Skeletal muscle satellite cell (primary cell): ENCODE results near the gene ZNF526. TPM values are rescaled to one million over a fixed set of nuclear protein-coding genes. Genes with fewer than 3 reads are reported as not detected.
A peak's percentile ranks its signal among the peaks of the same experiment; 100 is the strongest.

Experiments used
- H3K27me3 ChIP-seq: 2 replicates; pipeline ENCODE4 v1.7.0; 2013; ENCODE audit warnings: low read length; ENCODE audit not compliant: control insufficient read depth, insufficient read depth
- H3K36me3 ChIP-seq: 2 replicates; pipeline ENCODE4 v1.7.0; 2013; ENCODE audit warnings: mild to moderate bottlenecking, control low read depth, low read length; ENCODE audit not compliant: insufficient read depth
- H3K4me1 ChIP-seq: 2 replicates; pipeline ENCODE4 v1.7.0; 2013; ENCODE audit warnings: low read length; ENCODE audit not compliant: control insufficient read depth, insufficient read depth
- H3K4me2 ChIP-seq: 2 replicates; pipeline ENCODE4 v1.7.0; 2013; ENCODE audit warnings: mild to moderate bottlenecking, low read length
- H3K4me3 ChIP-seq: 2 replicates; pipeline ENCODE4 v1.7.0; 2013; ENCODE audit warnings: low read length
- H3K9ac ChIP-seq: 2 replicates; pipeline ENCODE4 v1.7.0; 2013; ENCODE audit warnings: mild to moderate bottlenecking, low read depth, low read length, moderate library complexity
- H3K9me3 ChIP-seq: replicated peaks from 2 replicates; pipeline ENCODE4 v1.7.0; 2013; ENCODE audit warnings: mild to moderate bottlenecking, control low read depth, low read length
- total RNA-seq: library from RNA; depleted of rRNA; stranded (reverse); fragments of >200 nt; gene quantifications from 2 replicates; pipeline ENCODE4 v1.2.3, GENCODE V29; 2012; rRNA removed

ZNF526 gene, protein sequence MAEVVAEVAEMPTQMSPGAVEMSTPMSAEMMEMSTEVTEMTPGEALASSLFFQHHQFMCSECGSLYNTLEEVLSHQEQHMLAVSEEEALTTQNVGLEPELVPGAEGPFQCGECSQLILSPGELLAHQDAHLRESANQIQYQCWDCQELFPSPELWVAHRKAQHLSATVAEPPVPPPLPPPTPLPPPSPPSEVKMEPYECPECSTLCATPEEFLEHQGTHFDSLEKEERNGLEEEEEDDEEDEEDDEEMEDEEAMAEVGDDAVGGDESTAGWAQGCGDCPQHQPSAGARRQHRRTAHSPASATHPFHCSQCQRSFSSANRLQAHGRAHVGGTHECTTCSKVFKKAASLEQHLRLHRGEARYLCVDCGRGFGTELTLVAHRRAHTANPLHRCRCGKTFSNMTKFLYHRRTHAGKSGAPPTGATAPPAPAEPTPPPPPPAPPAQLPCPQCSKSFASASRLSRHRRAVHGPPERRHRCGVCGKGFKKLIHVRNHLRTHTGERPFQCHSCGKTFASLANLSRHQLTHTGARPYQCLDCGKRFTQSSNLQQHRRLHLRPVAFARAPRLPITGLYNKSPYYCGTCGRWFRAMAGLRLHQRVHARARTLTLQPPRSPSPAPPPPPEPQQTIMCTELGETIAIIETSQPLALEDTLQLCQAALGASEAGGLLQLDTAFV
- total RNA-seq, result 13.7 and 17.3 TPM in 2 replicates

DNA sequence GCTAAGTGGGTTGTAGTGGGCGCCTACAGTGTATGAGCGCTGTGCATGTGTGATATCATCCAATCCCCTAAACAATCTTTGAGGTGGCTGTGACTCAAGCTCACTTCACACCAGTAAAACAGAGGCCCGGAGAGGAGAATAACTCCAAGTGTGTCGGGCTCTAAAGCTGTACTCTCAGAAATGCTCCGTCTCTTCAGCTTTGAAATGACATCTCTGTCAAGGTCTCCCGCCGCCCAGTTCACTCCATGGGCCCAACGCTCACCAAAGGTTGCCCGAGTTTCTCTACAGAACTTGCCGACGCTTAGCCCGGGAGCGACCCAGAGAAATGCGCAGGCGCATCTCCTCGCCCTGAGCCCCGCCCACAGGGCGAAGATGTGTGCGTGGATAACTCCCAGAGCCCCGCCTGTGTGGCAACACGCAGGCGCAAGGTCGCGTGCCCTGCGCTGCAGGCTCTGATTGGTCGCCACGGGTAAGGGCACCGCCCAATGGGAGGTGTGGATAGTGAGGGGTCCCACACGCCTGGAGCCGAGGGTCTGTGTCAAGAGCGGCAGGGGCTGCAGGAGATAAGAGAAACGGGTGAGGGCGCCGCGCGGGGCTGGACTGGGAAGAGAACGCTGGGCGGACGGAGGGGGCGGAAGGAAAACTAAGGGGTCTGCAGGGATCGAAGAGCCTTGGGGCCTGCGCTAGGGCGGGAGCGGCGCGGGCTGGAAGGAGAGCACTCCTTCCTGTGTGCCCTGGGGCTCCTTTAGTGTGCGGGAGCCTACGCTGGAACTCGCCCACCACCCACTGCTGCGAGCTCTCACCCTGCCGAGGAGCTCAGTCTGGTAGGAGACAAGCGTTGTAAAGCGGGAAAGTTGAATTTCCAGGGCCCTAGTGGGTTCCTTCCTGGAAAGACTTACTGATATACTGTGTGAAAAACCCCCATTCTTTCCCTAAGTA lies at the start of gene ZNF526:
Gene ZNF526, plus strand, starts transcription at position 501 of the 939 bp plus-strand sequence. CDS start 4,092 bp downstream, outside the sequence.
- Histone ChIP-seq H3K9ac (peak within 1 kb of the TSS; percentile 96), H3K4me2 (peak within 1 kb of the TSS; percentile 87), H3K9me3 (no peaks in the 10 kb centered on the region), H3K36me3 (peaks cover 18% of the 10 kb centered on the region), H3K4me1 (peaks cover 32% of the 10 kb centered on the region), H3K27me3 (no peaks in the 10 kb centered on the region), H3K4me3 (peak within 1 kb of the TSS; percentile 92)

- Histone ChIP-seq H3K36me3 (no peaks in the 10 kb centered on the region), H3K9me3 (no peaks in the 10 kb centered on the region), H3K4me2 (no peak overlapping the region), H3K9ac (no peak overlapping the region), H3K27me3 (peaks cover 86% of the 10 kb centered on the region), H3K4me1 (peaks cover 4% of the 10 kb centered on the region), H3K4me3 (no peak overlapping the region)
Measured at GRCh38 chr19:42170715-42171114, 49.4 kb upstream of the ZNF526 start.

DNA sequence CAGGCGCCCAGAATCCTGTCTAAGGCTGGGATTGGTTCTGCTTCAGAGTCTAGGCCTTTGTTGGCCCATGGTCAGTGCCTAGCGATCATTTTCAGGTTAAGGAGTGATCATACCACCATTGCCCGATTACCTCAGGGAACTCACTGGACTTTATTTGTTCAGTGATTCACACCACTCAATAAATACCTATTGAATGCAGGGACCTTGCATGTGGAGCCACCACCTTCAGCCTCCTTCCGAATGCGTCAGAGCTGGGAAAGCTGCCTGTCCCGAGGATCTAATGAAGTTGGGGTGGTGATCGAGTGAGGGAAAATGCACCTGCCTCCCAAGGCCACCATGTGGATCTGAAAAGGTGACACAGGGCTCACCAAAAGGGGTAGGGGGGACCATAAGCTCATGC lies 47.9 kb upstream of the ZNF526 start:
- Histone ChIP-seq H3K4me2 (no peak overlapping the region), H3K9ac (no peak overlapping the region), H3K9me3 (no peaks in the 10 kb centered on the region), H3K27me3 (peaks cover 76% of the 10 kb centered on the region), H3K36me3 (no peaks in the 10 kb centered on the region), H3K4me3 (no peak overlapping the region), H3K4me1 (peaks cover 11% of the 10 kb centered on the region)

DNA sequence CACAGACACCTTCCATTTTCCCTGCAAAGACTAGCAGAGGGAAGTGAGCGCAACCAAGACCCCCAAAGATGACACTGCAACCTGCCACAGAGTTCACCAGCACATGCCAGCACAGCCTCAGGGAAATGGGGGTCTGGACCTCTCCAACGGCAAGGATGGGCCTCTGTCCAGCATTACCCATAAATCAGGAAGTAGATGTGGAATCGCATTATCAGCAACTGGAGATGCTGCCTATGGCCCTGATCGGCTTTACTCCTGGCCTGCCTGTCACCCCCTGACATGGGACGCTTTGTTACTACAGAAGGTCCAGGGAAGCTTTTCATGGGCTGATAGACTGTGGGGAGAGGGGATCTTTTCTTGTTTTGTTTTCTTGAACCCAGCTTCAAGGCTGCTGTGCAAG lies 46.4 kb upstream of the ZNF526 start:
- no peak overlapping the region for H3K9ac ChIP-seq
- peaks cover 79% of the 10 kb centered on the region for H3K27me3 ChIP-seq

GRCh38 chr19:42174188-42174587 lies 45.9 kb upstream of the ZNF526 start:
- Histone ChIP-seq H3K9ac (no peak overlapping the region), H3K4me3 (no peak overlapping the region), H3K36me3 (no peaks in the 10 kb centered on the region), H3K9me3 (no peaks in the 10 kb centered on the region), H3K27me3 (peaks cover 81% of the 10 kb centered on the region), H3K4me1 (peaks cover 13% of the 10 kb centered on the region), H3K4me2 (no peak overlapping the region)

More for the DNA sequence above, 46.4 kb upstream of the ZNF526 start:
- H3K4me1 ChIP-seq, result peaks cover 13% of the 10 kb centered on the region
- H3K36me3 ChIP-seq, result no peaks in the 10 kb centered on the region
- H3K4me3 ChIP-seq, result no peak overlapping the region
- no peak overlapping the region for H3K4me2 ChIP-seq
- H3K9me3 ChIP-seq, result no peaks in the 10 kb centered on the region

DNA sequence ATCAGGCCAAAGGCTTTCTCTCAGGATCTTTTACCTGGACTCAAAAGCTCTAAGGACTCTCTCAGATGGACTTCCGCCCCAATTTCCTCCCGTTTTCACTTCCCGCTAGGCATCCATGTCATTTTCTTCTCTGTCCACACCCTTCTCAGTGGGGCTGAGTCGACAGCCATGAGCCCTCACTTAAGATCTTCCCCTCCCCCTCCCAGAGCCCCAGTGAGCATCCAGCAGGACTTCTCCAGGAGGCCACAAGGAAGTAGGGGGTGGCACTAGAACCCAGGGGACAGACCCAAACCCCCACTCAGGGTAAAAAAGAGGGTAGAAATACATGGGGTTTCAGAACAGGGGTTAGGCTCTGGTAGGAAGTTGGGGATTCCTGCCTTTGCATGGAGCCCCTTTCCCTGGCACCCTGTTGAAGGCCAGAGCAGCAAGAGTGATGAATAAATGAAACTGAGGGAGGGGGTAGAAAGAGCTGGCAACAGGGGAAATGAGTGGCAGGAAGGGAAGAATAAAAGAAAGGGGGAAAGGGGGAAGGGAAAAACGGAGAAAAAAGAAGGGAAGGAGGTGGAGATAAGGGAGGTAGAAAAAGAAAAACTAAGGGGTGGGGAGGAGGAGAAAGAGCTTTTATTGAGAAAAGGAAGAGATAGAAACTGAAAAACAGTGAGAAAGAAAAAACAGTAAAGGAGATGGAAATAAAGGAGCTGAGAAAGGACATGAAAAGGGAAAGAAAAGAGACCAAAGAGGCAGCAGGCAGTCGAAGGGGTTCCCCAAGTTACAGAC lies 45.0 kb upstream of the ZNF526 start:
- H3K9ac ChIP-seq, result no peak overlapping the region
- H3K4me1 ChIP-seq, result peaks cover 13% of the 10 kb centered on the region
- peaks cover 87% of the 10 kb centered on the region for H3K27me3 ChIP-seq
- H3K36me3 ChIP-seq, result no peaks in the 10 kb centered on the region
- no peak overlapping the region for H3K4me3 ChIP-seq
- H3K4me2 ChIP-seq, result peak overlapping the region; percentile 82
- no peaks in the 10 kb centered on the region for H3K9me3 ChIP-seq

DNA sequence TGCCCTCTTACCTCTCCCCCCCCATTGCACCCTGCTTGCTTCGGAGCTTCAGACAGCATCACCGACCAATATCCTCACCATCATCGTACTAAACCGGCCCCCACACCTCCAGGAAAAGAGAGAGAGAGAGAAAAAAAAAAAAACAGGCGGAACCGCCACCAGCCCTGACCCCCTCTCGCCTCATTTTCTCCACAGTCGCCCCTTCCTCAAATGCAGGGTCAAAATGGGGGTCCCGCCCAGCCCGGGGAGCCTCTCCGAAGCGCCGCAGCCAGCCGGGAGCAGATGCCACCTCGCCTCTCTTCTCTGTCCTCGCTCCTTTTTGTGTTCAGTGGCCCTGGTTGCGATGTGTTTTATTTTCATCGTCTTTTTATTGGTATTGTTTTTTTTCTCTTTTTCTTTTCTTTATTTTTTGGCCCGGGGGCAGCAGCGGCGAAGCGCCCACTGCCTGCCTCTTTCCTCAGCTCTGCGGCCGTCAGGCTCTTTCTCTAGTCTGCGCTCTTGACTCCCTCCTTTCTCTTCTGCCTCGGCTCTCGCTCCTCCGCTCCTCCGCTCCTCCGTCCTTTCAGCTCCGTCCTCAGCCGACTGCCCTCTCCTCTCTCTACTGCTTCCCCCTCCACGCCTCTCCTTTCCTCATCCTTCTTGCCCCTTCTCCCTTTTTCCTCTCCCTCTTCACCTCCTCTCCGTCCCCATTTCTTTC lies 44.0 kb upstream of the ZNF526 start:
- H3K9me3 ChIP-seq, result no peaks in the 10 kb centered on the region
- peak overlapping the region; percentile 82 for H3K4me2 ChIP-seq
- H3K9ac ChIP-seq, result no peak overlapping the region
- no peaks in the 10 kb centered on the region for H3K36me3 ChIP-seq
- H3K4me1 ChIP-seq, result peaks cover 13% of the 10 kb centered on the region
- peaks cover 85% of the 10 kb centered on the region for H3K27me3 ChIP-seq
- H3K4me3 ChIP-seq, result peak overlapping the region; percentile 63

- Histone ChIP-seq H3K27me3 (peaks cover 85% of the 10 kb centered on the region), H3K9ac (no peak overlapping the region)
Measured at GRCh38 chr19:42176649-42176989, 43.5 kb upstream of the ZNF526 start.

DNA sequence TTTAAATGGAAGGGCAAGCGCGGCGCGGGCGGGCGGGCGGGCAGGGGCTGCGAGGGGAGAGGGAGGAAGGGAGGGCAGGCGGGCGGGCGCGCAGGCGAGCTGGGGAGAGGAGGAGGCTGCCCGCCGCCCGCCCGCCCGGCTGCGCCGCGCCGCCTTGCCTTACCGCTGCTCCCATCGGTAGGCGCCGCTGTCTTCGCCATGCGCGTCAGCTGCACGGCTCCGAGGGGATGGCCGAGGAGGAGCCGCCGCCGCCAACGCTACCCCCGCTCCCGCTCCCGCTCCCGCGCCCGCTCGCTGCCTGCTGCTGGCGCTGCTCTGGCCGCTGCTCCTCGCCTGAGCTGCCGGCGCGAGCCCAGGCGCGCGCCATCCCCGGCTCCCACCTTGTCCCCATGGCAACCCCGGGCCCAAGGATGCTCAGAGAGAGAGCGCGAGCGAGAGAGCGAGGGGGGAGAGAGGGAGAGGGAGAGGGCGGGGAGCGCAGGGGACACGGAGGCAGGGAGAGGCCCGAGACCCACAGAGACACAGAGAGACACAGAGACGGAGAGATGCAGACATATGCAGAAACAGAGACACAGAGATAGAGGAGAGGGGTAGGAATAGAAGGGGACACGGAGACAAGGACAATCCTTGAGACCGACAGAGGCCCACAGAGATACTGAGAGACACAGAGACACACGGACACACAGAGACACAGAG lies 43.0 kb upstream of the ZNF526 start:
- no peak overlapping the region for H3K9ac ChIP-seq
- peaks cover 13% of the 10 kb centered on the region for H3K4me1 ChIP-seq
- H3K4me2 ChIP-seq, result peak overlapping the region; percentile 82
- H3K36me3 ChIP-seq, result no peaks in the 10 kb centered on the region
- H3K9me3 ChIP-seq, result no peaks in the 10 kb centered on the region
- peak overlapping the region; percentile 46 for H3K4me3 ChIP-seq
- H3K27me3 ChIP-seq, result peaks cover 84% of the 10 kb centered on the region

More at GRCh38 chr19:42176649-42176989, 43.5 kb upstream of the ZNF526 start:
- Histone ChIP-seq H3K4me3 (peak overlapping the region; percentile 63), H3K36me3 (no peaks in the 10 kb centered on the region), H3K4me1 (peaks cover 13% of the 10 kb centered on the region), H3K4me2 (peak overlapping the region; percentile 82), H3K9me3 (no peaks in the 10 kb centered on the region)

- no peaks in the 10 kb centered on the region for H3K9me3 ChIP-seq
- peak overlapping the region; percentile 82 for H3K4me2 ChIP-seq
- H3K9ac ChIP-seq, result no peak overlapping the region
- peaks cover 13% of the 10 kb centered on the region for H3K4me1 ChIP-seq
- no peaks in the 10 kb centered on the region for H3K36me3 ChIP-seq
- no peak overlapping the region for H3K4me3 ChIP-seq
- H3K27me3 ChIP-seq, result peaks cover 84% of the 10 kb centered on the region
Measured at GRCh38 chr19:42177686-42178019, 42.5 kb upstream of the ZNF526 start.
